HG02798 (cell line): ENCODE data around the gene WDFY2.
A peak's percentile ranks its signal among the peaks of the same experiment; 100 is the strongest.

Source experiments
- ATAC-seq: cut with Tn5 transposase; IDR thresholded peaks from one replicate; pipeline ENCODE4 v1.9.1; 2021; ENCODE audit warnings: mild to moderate bottlenecking; ENCODE audit not compliant: unreplicated experiment, poor library complexity

The WDFY2 gene

GRCh38 chr13:51761643-51762350 is 177.5 kb downstream of the WDFY2 start:
- no peak for ATAC-seq

- no peak for ATAC-seq
Observed at GRCh38 chr13:51763486-51763885, 179.2 kb downstream of the WDFY2 start.

GRCh38 chr13:51764184-51765141 is 180.2 kb downstream of the WDFY2 start:
- peak; percentile 91 for ATAC-seq

- no peak for ATAC-seq
Observed at GRCh38 chr13:51765142-51765515, 180.9 kb downstream of the WDFY2 start.

- no peak for ATAC-seq
Observed at GRCh38 chr13:51767100-51767499, 182.8 kb downstream of the WDFY2 start.

GRCh38 chr13:51768378-51768921 is 184.2 kb downstream of the WDFY2 start:
- no peak for ATAC-seq

GRCh38 chr13:51768976-51769375 is 184.7 kb downstream of the WDFY2 start:
- no peak for ATAC-seq

- ATAC-seq = no peak
Observed at GRCh38 chr13:51769455-51770127, 185.3 kb downstream of the WDFY2 start.

GRCh38 chr13:51770160-51770559 is 185.9 kb downstream of the WDFY2 start:
- ATAC-seq = no peak

- ATAC-seq = no peak
Observed at GRCh38 chr13:51770681-51771417, 186.6 kb downstream of the WDFY2 start.

- no peak for ATAC-seq
Observed at GRCh38 chr13:51771418-51772104, 187.3 kb downstream of the WDFY2 start.

GRCh38 chr13:51772105-51772455 is 187.8 kb downstream of the WDFY2 start:
- ATAC-seq = no peak

GRCh38 chr13:51772781-51773180 is 188.5 kb downstream of the WDFY2 start:
- no peak for ATAC-seq

- ATAC-seq = no peak
Observed at GRCh38 chr13:51773515-51773914, 189.3 kb downstream of the WDFY2 start.

- no peak for ATAC-seq
Observed at GRCh38 chr13:51776179-51776578, 191.9 kb downstream of the WDFY2 start.

GRCh38 chr13:51777921-51778320 is 193.7 kb downstream of the WDFY2 start:
- no peak for ATAC-seq

GRCh38 chr13:51778392-51778791 is 194.1 kb downstream of the WDFY2 start:
- ATAC-seq = no peak

GRCh38 chr13:51780099-51780498 is 195.8 kb downstream of the WDFY2 start:
- no peak for ATAC-seq

- peak; percentile 52 for ATAC-seq
Observed at GRCh38 chr13:51781246-51782022, 197.2 kb downstream of the WDFY2 start.
